NCI-H2196 (cell line): ENCODE measurements around the gene THSD7B.
"Not testable (repeated sequence)": the region's sequence is repeated elsewhere in the genome, so short reads cannot be mapped to it uniquely, and the experiment has no call there.

Source experiments
- DNase-seq: peaks from one replicate; lab custom pipeline; 2025; ENCODE audit not compliant: unreplicated experiment; lab: John Stamatoyannopoulos, UW

Gene THSD7B

GRCh38 chr2:137232076-137232475 lies 466.7 kb downstream of the THSD7B start:
- DNase-seq, result no peak

- DNase-seq, result no peak
These were observed 467.7 kb downstream of the THSD7B start for GRCh38 chr2:137233091-137233490.

GRCh38 chr2:137237055-137237454 lies 471.7 kb downstream of the THSD7B start:
- DNase-seq, result no peak

GRCh38 chr2:137238065-137238464 lies 472.7 kb downstream of the THSD7B start:
- DNase-seq, result no peak

- no peak for DNase-seq
These were observed 484.3 kb downstream of the THSD7B start for GRCh38 chr2:137249463-137250130.

GRCh38 chr2:137250401-137250800 lies 485.1 kb downstream of the THSD7B start:
- DNase-seq, result no peak

GRCh38 chr2:137251045-137251444 lies 485.7 kb downstream of the THSD7B start:
- no peak for DNase-seq

- DNase-seq, result no peak
These were observed 487.6 kb downstream of the THSD7B start for GRCh38 chr2:137252934-137253333.

- DNase-seq, result no peak
These were observed 488.7 kb downstream of the THSD7B start for GRCh38 chr2:137254052-137254451.

- no peak for DNase-seq
These were observed 490.0 kb downstream of the THSD7B start for GRCh38 chr2:137255345-137255744.

GRCh38 chr2:137255990-137256389 lies 490.6 kb downstream of the THSD7B start:
- no peak for DNase-seq

- DNase-seq, result no peak
These were observed 496.7 kb downstream of the THSD7B start for GRCh38 chr2:137261881-137262585.

GRCh38 chr2:137262594-137262993 lies 497.2 kb downstream of the THSD7B start:
- no peak for DNase-seq

GRCh38 chr2:137287913-137288639 lies 522.7 kb downstream of the THSD7B start:
- DNase-seq, result no peak

- no peak for DNase-seq
These were observed 526.7 kb downstream of the THSD7B start for GRCh38 chr2:137291836-137292570.

- no peak for DNase-seq
These were observed 533.0 kb downstream of the THSD7B start for GRCh38 chr2:137298377-137298776.

- no peak for DNase-seq
These were observed 535.6 kb downstream of the THSD7B start for GRCh38 chr2:137300987-137301386.

GRCh38 chr2:137302957-137303356 lies 537.6 kb downstream of the THSD7B start:
- no peak for DNase-seq

GRCh38 chr2:137316075-137316474 lies 550.7 kb downstream of the THSD7B start:
- DNase-seq, result no peak

- no peak for DNase-seq
These were observed 556.2 kb downstream of the THSD7B start for GRCh38 chr2:137321566-137321965.

- DNase-seq, result not testable (repeated sequence)
These were observed 566.2 kb downstream of the THSD7B start for GRCh38 chr2:137331562-137331961.
